Bronchial epithelial cell (primary cell): ENCODE results near the gene STAC3. TPM values are rescaled to one million over a fixed set of nuclear protein-coding genes. Genes with fewer than 3 reads are reported as not detected.

Experiments
- DNase-seq: peaks from one replicate; pipeline ENCODE4 v3.0.0-alpha.2; 2010; ENCODE audit warnings: low read depth
- FAIRE-seq: peaks from 2 replicates; lab custom pipeline; 2011; peaks lifted over from hg19 to GRCh38; lab: Jason Lieb, UNC
- H3K27me3 ChIP-seq: 2 replicates; pipeline ENCODE4 v1.5.1; 2011; ENCODE audit warnings: low read length; ENCODE audit not compliant: control insufficient read depth, insufficient read depth
- H3K36me3 ChIP-seq: 2 replicates; pipeline ENCODE4 v1.5.1; 2011; ENCODE audit warnings: low read length; ENCODE audit not compliant: control insufficient read depth, insufficient read depth
- H3K4me3 ChIP-seq: 2 replicates; pipeline ENCODE4 v1.5.1; 2011; ENCODE audit warnings: mild to moderate bottlenecking, low read depth, low read length, control low read depth
- total RNA-seq: library from RNA; depleted of rRNA; stranded (reverse); fragments of >200 nt; gene quantifications from 2 replicates; pipeline ENCODE4 v1.2.1, GENCODE V29; 2014
- TF ChIP-seq, protein P1 (sequence below): IDR thresholded peaks from 2 replicates; pipeline ENCODE4 v1.5.1; 2011; ENCODE audit warnings: mild to moderate bottlenecking, moderate library complexity, low read length, control low read depth, inconsistent platforms; ENCODE audit not compliant: insufficient read depth, severe bottlenecking

Gene STAC3
- total RNA-seq, 1 donor from 2014 or later = 0.26 TPM

DNA sequence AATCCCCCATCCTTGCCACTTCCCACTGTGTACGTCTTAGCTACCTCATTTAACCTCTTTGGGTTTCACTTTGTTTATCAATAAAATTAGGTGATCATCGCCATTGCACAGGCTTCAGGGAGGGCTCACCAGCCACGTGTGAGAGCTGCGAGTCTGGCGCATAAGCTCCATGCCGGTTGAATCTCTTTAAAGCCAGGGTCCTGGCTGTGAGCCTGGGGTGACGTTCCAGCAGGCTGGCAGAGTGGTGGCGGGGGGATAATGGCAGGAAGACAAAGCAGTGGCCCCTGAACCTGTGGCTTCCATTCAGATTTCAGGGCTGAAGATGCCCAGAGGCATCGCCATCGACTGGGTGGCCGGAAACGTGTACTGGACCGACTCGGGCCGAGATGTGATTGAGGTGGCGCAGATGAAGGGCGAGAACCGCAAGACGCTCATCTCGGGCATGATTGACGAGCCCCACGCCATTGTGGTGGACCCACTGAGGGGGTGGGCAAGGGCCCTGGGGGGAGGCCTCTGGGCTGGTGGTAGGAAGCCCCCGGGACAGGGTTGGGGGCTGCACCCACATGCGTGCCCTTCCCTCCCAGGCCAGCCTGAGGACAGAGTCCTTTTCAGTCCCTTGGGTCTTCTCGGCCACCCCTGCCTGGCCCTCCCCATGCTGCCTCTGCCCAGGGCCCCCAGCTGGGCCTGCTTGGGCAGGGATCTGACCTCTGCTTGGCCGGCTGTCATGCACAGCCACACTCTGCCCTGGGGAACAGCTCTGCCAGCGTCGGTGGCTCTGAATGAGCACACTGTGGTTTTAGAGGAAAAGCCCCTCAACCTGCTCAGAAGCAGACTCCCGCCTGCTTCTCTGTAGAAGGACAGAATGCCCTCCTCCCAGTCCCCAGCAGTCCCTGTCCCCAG lies 43.0 kb downstream of the STAC3 start:
- DNase-seq = no peak
- Histone ChIP-seq H3K4me3 (no peak overlapping the region), H3K36me3 (peaks cover 37% of the 10 kb centered on the region), H3K27me3 (no peaks in the 10 kb centered on the region)
- TF ChIP-seq, protein P1, sequence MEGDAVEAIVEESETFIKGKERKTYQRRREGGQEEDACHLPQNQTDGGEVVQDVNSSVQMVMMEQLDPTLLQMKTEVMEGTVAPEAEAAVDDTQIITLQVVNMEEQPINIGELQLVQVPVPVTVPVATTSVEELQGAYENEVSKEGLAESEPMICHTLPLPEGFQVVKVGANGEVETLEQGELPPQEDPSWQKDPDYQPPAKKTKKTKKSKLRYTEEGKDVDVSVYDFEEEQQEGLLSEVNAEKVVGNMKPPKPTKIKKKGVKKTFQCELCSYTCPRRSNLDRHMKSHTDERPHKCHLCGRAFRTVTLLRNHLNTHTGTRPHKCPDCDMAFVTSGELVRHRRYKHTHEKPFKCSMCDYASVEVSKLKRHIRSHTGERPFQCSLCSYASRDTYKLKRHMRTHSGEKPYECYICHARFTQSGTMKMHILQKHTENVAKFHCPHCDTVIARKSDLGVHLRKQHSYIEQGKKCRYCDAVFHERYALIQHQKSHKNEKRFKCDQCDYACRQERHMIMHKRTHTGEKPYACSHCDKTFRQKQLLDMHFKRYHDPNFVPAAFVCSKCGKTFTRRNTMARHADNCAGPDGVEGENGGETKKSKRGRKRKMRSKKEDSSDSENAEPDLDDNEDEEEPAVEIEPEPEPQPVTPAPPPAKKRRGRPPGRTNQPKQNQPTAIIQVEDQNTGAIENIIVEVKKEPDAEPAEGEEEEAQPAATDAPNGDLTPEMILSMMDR = no peak
- FAIRE-seq = no peak

DNA sequence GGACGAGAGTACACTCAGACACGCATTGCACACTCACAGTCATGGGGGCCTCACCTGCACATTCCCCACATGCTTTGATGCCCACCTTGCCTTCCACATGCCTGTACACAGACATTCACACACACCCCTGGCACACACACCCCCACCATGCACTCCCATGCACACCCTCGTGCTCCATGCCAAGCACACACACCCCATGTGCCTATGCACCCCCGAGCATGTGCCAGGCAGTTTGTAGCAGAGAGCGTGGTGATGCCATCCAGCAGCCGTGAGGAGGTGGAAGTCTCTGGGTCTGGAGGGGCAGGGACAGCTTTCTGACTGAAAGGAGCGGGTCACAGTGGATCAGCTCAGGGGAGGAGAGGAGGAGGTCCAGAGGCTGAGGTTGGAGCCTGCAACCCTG lies 45.1 kb downstream of the STAC3 start:
- FAIRE-seq (no peak), DNase-seq (no peak)
- no peaks in the 10 kb centered on the region for H3K27me3 ChIP-seq
- no peak overlapping the region for H3K4me3 ChIP-seq
- peaks cover 34% of the 10 kb centered on the region for H3K36me3 ChIP-seq
- TF ChIP-seq, protein P1 = no peak

DNA sequence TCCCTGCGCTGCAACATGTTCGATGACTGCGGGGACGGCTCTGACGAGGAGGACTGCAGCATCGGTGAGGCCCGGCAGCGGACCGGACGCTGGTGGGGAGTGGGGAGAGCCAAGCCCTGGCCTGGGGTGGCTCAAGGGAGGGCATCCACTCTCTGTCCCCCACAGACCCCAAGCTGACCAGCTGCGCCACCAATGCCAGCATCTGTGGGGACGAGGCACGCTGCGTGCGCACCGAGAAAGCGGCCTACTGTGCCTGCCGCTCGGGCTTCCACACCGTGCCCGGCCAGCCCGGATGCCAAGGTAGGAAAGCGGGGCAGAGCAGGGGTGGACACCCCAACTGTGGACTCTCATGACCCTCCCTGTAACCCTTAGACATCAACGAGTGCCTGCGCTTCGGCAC lies 45.8 kb downstream of the STAC3 start:
- Histone ChIP-seq H3K27me3 (no peaks in the 10 kb centered on the region), H3K36me3 (peaks cover 35% of the 10 kb centered on the region), H3K4me3 (no peak overlapping the region)
- TF ChIP-seq, protein P1 = no peak
- FAIRE-seq (no peak), DNase-seq (no peak)

DNA sequence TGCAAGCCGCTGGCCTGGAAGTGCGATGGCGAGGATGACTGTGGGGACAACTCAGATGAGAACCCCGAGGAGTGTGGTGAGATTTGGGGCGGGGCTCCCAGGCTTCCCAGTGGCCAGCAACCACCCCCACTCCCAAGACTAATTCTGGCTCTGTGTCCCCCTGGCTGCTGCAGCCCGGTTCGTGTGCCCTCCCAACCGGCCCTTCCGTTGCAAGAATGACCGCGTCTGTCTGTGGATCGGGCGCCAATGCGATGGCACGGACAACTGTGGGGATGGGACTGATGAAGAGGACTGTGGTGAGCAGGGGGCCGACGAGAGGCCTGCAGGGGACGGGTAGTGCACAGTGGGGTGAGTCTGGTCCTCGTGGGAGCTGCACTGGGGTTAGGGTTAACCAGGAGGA lies 46.5 kb downstream of the STAC3 start:
- peaks cover 40% of the 10 kb centered on the region for H3K36me3 ChIP-seq
- DNase-seq = no peak
- no peak for FAIRE-seq
- TF ChIP-seq, protein P1 = no peak
- H3K4me3 ChIP-seq = no peak overlapping the region
- no peaks in the 10 kb centered on the region for H3K27me3 ChIP-seq

DNA sequence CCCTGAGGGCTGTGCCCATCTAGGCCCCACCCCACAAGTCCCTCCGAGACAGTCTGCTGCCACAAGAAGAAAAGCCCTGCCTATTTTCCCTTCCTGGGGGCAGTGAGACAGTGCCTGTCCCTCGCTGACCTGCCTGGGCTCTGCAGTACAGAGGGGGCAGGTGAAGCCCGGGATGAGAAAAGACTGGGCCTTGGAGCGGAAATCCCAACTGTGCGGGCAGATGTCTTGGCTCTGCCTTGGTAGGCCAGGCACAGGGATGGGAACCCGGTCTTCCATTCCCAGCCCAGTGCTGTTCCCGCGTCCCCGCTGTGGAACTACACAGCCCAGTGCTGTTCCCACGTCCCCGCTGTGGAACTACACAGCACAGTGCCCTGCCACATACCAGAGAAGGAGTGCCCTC lies 47.2 kb downstream of the STAC3 start:
- TF ChIP-seq, protein P1 = no peak
- Histone ChIP-seq H3K4me3 (no peak overlapping the region), H3K27me3 (no peaks in the 10 kb centered on the region), H3K36me3 (peaks cover 41% of the 10 kb centered on the region)
- DNase-seq = no peak
- no peak for FAIRE-seq
